HG03045 (cell line): Measurements from ENCODE around the gene BBS10.
"Not testable (repeated sequence)": the region's sequence is repeated elsewhere in the genome, so short reads cannot be mapped to it uniquely, and the experiment has no call there.

Source experiments
- ATAC-seq: cut with Tn5 transposase; IDR thresholded peaks from one replicate; pipeline ENCODE4 v1.9.1; 2021; ENCODE audit warnings: mild to moderate bottlenecking, moderate library complexity; ENCODE audit not compliant: unreplicated experiment

Gene BBS10

DNA sequence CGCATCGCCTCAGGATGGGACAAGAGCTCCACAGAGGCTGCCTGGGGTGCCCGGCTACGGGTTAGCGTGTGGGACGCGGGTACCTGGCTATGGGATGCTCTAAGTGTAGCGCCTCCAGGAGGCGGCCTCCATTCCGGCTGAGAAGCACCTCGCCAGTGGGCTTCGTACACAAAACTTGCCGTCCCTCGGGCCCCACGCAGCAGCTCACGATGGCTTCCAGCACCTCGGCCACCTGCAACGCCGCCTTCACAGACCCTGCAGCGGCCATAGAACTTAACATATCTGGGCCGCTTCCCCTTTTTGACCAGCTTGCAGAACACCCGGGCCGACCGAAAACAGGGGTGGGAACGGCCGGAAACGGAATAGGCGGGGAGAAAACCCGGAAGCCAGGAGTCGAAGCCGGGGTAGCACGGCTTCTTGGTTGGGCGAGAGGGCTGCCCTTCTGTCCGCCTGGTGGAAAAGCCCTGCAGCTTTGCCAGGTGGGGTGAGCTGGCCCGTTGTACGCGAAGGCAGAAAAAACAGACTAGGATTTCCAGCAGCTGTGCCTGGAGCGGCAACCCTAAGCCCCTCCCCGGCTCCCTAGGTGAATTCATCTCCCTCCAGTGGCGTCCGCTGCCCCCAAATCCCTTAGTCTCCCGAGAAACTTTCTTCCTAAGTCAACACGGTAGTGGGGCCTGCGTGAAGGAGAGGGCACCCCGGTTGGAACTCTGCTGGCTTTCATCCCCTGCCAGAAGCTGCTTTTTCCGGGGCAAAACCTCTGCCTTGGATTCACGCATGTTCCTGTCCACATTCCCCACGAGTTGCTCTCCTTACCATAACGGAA lies at the start of gene BBS10:
BBS10 (minus strand) TSS at position 337 of the 823 bp plus-strand sequence; CDS start at position 280, 57 bp downstream.
- ATAC-seq = peak; percentile 99

DNA sequence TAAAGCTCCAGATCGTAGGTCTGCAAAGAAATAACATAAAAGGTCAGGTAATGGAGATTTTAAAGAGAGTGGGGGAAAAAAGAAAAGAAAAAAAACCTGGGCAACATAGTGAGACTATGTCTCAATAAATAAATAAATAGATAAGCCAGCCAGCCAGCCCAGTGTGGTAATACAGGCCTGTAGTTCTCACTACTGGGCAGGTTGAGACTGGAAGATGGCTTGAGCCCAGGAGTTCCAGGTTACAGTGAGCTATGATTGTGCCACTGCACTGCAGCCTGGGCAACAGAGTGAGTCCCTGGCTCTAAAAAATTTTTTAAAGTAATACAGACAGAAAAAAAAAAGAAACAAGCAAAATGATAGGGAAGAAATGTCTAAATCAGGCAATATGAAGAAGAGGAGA lies 43.2 kb upstream of the BBS10 start:
- ATAC-seq = no peak

DNA sequence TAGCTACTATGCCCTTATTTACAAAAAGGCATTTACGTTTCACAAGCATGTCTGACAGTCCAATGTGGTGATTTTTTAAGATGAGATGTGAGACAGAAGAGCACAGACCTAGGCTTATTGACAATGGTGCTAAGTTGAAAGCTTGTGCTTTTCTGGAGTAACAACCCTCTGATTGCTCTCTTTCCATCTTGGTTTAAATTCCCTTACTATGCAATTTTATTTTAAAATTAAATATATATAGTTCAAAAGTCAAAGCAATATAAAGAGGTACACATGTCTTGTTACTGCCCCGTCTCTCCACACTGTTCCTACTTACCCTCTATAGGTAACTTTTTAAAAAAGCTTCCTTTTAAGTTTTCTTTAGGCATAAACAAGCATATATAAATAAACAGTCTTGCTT lies 39.4 kb upstream of the BBS10 start:
- no peak for ATAC-seq

DNA sequence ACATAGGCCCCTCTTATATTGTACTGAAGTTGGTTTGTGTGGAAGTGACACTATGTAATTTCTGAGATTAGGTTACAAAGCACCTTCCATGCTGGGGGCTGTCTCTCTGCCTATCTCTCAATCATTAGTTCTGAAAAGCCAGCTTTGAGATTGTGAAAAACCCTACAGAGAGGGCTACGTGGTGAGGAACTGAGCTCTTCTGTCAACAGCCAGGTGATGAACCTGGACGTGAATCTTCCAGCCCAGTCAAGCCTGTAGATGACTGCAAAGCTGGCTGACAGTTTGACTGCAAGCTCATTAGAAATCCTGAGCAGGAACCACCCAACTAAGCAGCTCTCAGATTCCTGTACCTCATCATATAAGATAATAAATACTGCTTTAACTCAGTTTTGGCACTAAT lies 36.3 kb upstream of the BBS10 start:
- ATAC-seq = no peak

DNA sequence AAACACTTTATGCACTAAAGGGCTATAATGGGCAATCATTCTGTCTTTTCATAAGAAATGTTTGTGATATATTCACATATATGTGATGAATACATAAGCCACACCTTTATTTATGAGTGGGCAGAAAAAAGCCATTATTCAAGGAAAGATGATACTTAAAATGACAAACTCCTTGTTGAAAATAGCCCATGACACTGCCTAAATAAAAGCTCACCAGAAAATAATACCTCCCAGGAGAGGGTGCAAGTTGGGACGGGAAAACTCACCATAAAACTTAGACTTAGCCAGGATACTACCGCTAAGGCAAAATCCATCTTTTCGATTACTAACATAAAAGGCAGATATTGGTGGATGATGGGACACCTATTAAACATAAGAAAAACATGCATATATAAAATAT lies 35.8 kb upstream of the BBS10 start:
- ATAC-seq = no peak

DNA sequence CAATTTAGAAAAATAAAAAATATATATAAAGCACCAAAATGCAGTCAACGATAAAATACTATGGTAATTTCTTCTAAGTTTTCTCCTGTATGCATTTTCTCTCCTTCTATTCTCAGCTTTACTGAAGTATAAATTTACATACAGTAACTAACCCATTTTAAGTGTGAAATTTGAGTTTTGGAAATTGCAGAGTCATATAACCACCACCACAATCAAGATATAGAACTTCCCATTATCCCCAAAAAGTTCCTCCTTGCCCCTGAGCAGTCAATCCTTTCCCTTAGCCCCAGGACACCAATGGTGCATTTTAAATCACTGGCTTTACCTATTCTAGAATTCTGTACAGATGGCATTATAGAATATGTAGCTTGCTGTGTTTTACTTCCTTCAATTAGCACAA lies 31.0 kb upstream of the BBS10 start:
- ATAC-seq = no peak

DNA sequence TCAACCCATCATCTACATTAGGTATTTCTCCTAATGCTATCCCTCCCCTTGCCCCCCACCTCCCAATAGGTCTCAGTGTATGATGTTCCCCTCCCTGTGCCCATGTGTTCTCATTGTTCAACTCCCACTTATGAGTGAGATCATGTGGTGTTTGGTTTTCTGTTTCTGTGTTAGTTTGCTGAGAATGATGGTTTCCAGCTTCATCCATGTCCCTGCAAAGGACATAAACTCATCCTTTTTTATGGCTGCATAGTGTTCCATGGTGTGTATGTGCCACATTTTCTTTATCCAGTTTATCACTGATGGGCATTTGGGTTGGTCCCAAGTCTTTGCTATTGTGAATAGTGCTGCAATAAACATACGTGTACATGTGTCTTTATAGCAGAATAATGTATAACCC lies 28.7 kb upstream of the BBS10 start:
- not testable (repeated sequence) for ATAC-seq

DNA sequence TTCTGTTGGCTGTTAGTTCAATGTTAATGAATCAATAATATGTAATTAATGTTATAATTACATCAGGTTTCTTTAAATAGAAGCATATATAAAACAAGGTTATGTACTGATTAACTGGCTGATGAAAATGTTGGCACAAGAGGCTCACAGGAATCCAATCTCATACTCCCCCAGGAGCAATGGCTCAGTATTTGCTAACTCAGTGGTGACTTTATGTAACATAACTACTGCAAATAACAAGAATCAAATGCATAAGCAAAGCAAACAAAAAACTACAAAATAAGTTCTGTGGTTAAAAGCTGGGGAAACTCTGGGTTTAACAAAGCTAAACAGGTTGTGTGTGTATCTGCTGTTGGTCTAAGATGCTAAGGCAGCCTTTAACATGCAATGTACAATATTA lies 27.7 kb upstream of the BBS10 start:
- ATAC-seq = no peak

DNA sequence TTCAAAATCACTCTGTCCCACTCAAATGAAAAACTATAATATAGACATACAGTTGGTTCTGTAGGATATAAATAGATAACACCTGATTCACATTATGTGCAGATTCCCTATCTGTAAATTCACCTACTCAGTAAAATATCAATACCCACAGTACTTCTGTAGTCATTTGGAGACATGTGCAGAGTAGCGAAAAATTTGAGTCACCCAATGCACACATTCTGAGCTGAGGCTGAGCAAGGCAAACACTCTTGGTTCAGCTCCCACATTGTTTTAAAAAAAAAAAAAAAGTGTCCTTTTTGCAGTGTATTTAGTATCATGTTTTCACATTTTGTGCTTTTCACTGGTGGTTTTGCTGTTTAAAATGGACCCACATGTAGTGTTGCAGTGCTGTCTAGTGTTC lies 27.3 kb upstream of the BBS10 start:
- ATAC-seq = no peak

DNA sequence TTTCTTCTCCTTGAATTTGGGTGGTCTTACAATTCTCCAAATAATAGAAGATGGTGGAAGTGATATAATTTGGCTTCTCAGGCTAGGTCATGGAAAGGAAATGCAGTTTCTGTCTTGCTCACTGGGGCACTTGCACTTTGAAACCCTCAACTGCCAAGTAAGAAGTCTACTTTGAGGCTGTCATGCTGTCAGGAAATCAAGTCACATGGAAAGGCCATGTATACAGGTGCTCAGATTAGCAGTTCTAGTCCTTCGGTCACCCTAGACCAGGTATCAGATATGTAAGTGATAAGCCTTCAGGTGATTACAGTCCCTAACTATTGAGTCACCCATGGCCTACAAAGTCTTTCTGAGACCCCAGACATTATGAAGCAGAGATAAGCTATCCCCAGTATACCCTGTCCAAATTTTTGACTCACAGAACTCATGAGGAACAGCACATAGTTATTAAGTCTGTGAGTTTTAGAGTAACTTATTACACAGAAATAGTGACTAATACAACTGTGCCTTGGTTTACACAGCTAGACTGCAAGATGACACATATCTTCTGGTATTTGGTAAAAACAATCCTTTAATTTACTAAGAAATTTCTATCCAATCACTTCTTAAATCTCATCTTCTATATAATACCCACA lies 26.3 kb upstream of the BBS10 start:
- no peak for ATAC-seq

DNA sequence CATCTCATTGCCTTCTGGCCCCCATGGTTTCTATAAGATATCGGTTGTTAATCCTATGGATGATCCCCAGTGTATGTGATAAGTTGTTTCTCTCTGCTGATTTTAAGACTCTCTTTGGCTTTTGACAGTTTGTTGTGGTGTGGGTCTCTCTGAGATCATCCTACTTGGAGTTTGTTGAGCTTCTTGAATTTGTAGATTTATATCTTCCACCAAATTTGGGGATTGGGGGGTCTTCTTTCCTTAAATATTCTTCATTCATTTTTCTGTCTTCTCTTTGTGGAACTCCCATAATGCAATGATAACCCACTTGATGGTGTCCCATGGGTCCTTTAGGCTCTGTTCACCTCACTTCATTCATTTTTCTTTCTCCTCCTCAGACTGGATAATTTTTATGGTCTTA lies 20.0 kb upstream of the BBS10 start:
- ATAC-seq = no peak

DNA sequence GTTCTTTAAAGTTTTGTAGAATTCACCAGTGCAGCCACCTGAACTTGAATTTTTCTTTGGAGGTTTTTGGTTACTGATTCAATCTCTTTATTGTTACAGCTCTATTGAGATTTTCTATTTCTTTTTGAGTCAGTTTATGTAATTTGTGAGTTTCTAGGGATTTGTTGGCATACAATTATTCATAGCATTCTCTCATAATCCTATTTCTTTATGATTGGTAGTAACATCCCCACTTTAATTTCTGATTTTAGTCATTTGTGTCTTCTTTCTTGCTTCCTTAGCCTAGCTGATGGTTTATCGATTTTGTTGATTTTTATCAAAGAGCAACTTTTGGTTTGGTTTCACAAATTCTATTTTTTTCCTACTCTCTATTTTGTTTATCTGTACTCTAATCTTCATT lies 17.9 kb upstream of the BBS10 start:
- no peak for ATAC-seq

DNA sequence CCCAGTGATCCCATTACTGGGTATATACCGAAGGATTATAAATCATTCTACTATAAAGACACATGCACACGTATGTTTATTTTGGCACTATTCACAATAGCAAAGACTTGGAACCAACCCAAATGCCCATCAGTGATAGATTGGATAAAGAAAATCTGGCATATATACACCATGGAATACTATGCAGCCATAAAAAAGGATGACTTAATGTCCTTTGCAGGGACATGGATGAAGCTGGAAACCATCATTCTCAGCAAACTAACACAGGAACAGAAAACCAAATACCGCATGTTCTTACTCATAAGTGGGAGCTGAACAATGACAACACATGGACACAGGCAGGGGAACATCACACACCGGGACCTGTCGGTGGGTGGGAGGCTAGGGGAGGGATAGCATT lies 15.9 kb upstream of the BBS10 start:
- not testable (repeated sequence) for ATAC-seq

DNA sequence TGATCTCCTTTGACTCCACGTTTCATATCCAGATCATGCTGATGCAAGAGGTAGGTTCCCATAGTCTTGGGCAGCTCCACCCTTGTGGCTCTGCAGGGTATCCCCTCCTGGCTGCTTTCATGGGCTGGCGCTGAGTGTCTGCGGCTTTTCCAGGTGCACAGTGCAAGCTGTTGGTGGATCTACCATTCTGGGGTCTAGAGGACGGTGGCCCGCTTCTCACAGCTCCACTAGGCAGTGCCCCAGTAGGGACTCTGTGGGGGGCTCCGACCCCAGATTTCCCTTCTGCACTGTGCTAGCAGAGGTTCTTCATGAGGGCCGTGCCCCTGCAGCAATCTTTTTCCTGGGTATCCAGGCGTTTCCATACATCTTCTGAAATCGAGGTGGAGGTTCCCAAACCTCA lies 12.1 kb upstream of the BBS10 start:
- ATAC-seq = no peak

DNA sequence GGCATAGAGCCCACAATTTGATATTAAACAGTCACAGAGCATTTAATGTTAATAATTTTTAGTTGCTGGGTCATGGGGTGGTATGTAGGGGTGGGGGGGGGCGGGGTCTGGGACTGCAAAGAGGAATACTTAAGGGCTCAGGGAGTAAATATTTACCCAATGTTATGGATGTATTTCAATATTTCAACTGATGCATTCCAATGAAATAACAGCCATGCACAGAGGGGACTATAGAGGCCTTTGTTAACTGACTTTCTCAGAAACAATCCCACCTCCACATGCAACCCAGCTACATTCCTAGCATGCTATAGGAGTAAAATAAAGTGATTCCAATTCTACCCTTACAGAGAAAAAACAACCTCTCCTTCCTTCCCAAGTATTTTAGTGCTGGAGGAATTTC lies 7.9 kb upstream of the BBS10 start:
- no peak for ATAC-seq

DNA sequence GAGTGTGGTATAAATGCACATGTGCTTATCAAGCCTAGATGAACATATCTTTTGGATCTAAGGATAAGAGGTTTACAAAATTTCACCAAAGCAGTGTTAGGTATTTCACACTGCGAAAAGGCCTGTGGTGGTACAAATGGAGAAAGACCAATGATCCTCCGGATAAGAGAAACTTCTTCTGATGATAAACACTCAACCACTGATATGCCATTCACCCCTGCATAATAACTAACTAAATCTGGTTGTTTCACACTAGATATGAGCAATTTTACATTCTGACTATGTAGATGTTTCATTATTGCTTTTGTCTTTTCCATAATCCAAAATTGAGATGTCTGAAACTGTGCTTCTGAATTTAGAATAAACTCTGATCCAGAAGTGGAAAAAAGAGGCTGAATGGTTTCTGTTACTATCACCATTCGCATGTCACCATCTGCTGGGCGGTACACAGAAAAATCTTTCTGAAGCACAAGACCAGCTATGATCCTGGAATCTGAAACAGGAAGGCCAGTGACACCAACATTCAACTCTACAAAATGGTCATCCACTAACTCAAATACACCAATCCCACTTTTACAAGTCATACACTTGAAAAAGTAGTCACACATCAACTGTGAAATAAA lies 1.3 kb downstream of the BBS10 start:
- no peak for ATAC-seq

DNA sequence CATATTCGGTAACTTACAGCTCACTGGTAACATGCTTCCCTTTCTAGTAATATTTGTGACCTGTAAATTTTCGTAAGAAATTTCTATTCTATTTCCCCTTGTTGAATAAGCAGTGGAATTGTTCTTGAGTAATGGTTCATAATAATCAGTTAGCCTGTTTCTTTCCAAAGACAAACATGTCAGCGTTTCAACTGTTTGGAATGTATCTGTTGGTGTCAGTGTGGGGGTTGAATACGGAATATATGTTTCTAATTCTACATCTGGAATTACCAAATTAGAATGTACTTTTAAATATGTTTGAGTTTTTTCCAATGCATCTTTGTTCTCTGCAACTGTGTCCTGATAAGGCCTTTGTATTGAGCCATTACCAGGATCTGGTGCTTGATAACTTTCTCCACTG lies 2.0 kb downstream of the BBS10 start:
- no peak for ATAC-seq

DNA sequence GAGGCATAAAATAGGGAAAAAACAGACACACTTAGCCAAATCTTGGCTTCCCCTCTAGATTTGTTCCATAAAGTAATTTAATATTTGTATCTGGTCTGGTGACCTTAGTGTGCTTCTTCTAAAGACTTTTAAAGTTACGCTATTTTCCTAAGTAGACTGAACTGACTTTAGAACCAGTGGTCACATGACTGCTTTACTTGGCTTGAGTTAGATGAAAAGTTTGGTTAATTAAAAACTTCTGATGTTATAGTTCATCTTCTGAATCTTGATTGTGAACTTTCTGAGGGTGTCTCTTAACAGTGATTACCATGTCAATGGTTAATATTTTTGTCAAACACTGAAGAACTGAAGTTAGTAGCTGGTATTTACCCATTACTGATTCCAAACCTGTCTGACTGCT lies 2.6 kb downstream of the BBS10 start:
- ATAC-seq = no peak

DNA sequence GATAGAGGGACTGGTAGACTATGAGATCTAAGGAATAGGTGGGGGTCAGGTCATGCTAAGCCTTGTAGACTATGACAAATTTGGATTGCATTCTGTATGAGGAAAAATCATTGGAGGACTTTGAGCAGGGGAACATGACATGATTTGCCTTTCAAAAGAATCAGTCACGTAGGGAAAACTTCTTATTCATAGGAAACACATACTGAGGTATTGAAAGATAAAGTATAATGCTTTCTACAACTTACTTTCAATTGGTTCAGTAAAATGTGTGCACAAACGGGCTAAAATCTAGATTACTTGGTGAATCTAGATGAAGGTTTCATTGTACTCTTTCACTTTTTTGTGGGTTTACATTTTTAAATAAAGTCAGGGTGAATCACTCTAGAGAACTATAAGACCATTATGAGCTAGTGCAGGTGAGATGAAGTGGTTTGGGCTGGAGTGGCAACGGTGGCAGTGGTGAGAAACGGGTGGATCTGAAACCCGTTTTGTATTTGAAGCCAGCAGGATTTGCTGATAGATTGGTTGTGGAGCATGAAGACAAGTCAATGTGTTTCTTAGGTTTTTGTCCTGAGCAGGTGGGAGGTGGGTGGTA lies 6.7 kb downstream of the BBS10 start:
- ATAC-seq = no peak

DNA sequence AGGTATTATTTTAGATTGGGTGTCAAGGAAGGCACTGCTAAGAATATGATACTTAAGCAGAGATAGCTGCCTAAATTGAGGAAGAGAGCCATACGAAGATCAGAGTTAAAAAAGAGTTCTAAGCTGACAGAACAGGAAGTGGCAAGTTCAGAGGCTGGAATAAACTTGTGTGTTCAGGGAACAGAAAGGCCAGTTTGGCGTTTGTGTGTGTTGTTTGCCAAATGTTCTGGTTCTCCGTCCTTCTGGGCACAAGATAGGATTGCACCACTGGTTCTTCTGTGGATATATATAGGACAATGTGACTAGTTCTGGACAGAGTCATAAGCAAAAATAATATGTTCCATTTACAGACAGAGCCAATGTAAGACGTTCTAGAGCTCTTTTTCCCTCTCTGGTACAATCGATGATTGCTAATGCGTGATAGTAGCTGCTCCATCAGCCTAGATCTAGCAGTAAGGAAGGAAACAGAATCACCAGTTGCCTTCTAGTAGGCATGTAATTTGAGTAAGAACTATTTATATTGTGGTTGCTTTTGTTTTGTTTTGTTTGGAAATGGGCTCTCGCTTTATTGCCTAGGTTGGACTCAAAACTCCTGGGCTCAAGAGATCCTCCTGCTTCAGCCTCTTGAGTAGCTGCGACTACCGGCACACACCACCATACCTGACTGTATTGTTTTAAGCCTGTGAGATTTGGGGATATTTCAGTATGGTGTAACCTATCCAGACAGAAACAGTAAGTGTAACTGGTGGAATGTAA lies 7.4 kb downstream of the BBS10 start:
- ATAC-seq = no peak

DNA sequence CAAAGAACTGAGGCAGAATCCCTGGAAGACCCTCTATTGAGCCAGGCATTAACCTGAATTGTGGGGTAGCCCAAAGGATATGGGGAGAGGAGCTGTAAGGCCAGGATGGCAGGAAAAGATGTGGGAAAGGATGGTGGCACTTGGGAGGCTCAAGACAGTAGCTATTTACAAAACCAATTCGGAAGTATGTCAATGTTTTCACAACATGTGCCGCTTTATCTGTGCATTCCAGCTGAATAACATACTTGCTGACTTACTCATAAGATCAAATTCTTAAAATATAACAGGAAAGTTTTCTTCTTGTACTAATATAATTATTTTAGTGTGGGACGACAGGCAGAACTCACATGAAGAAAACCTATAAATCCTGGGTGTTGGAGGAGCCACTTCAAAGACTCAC lies 10.6 kb downstream of the BBS10 start:
- ATAC-seq = no peak
